Transverse colon (tissue), 4 donors: ENCODE results near the gene FGFR2. TPM values are rescaled to one million over a fixed set of nuclear protein-coding genes. Genes with fewer than 3 reads are reported as not detected.

Source experiments
- DNase-seq: peaks from one replicate; pipeline ENCODE4 v3.0.0-alpha.2; 2019
- H3K27ac ChIP-seq, 4 donors: fragments of 200-600 bp; sonication (generic); 2 replicates each; pipeline ENCODE4 v1.5.1; 2016 to 2018; ENCODE audit warnings: inconsistent platforms in 4 of 4
- H3K27me3 ChIP-seq: fragments of 200-600 bp; sonication (generic); 2 replicates; pipeline ENCODE4 v1.5.1; 2017; ENCODE audit warnings: inconsistent platforms
- H3K36me3 ChIP-seq, 4 donors: fragments of 200-600 bp; sonication (generic); 2 replicates each; pipeline ENCODE4 v1.5.1; 2017 to 2019; ENCODE audit warnings: inconsistent platforms in 4 of 4
- H3K4me1 ChIP-seq, 4 donors: fragments of 200-600 bp; sonication (generic); 2 replicates each; pipeline ENCODE4 v1.5.1; 2017 to 2020; ENCODE audit warnings: inconsistent platforms in 4 of 4
- H3K4me3 ChIP-seq, 4 donors: fragments of 200-600 bp; sonication (generic); 1 replicate in 1 of 4; 2 replicates in 3 of 4; pipeline versions ENCODE4 v1.5.1 to v1.6.1; 2017 to 2019; ENCODE audit warnings: inconsistent platforms in 4 of 4
- H3K9me3 ChIP-seq, 2 donors: fragments of 200-600 bp; sonication (generic); 2 replicates each; pipeline ENCODE4 v1.5.1; 2017 to 2019; ENCODE audit warnings: inconsistent platforms in 2 of 2
- CTCF ChIP-seq, 5 experiments: fragments of 200-600 bp in 3 of 5; fragments of 450-650 bp in 2 of 5; sonication (generic) in 3 of 5; IDR thresholded peaks; 1 replicate in 2 of 5; 2 replicates in 3 of 5; pipeline ENCODE4 v1.5.1; 2016 to 2017; ENCODE audit warnings: antibody characterized with exemption in 5 of 5, inconsistent platforms in 3 of 5, mild to moderate bottlenecking in 2 of 5, moderate library complexity in 1 of 5
- EP300 ChIP-seq: sonication (generic); formaldehyde crosslinking; IDR thresholded peaks from one replicate; pipeline ENCODE4 v1.6.1; 2017; ENCODE audit warnings: antibody characterized with exemption, low read depth
- POLR2A ChIP-seq: fragments of 450-650 bp; IDR thresholded peaks from one replicate; pipeline ENCODE4 v1.6.1; 2016; ENCODE audit warnings: antibody characterized with exemption, mild to moderate bottlenecking, moderate library complexity
- POLR2AphosphoS5 ChIP-seq, 3 donors: sonication (generic); formaldehyde crosslinking; IDR thresholded peaks; one replicate each; pipeline ENCODE4 v1.6.1; 2016; ENCODE audit warnings: antibody characterized with exemption in 3 of 3
- WGBS, 2 donors: methylation state at CpG; one replicate each; pipeline ENCODE4 v1.1.5; 2018; ENCODE audit warnings: low coverage in 1 of 2; 5-methylcytosine and 5-hydroxymethylcytosine counted together
- in situ Hi-C, 4 donors: fragments of 200-750 bp; cut with MboI; loops; one replicate each; pipeline versions ENCODE4 v1.15.0 to v1.15.1; 2017; ENCODE audit warnings: low sequenced_read_pairs in 3 of 4, low pct_ligation_motif_present in 1 of 4, low pct_unique_long_range_greater_than_20kb in 1 of 4
- intact Hi-C: fragments of 100-400 bp; cut with DNase I; formaldehyde crosslinking; loops from one replicate; pipeline ENCODE4 v1.15.1; 2023; ENCODE audit warnings: low total_unique reads
- total RNA-seq, 4 donors: library from RNA; depleted of rRNA; stranded (reverse); fragments of >200 nt; gene quantifications; one replicate each; pipeline ENCODE4 v1.1.0, GENCODE V29; 2016

Gene FGFR2
- total RNA-seq, 4 donors from 2014 or later, result 30.3 to 114 (median 87.9) TPM

- no peaks in the 10 kb centered on the region for H3K27me3 ChIP-seq
Measured at GRCh38 chr10:121433965-121434364, 164.3 kb downstream of the FGFR2 start.

GRCh38 chr10:121428867-121429266 lies 169.4 kb downstream of the FGFR2 start:
- Histone ChIP-seq H3K4me3 (no peak overlapping the region), H3K27me3 (no peaks in the 10 kb centered on the region), H3K27ac (no peak overlapping the region), H3K9me3 (no peaks in the 10 kb centered on the region), H3K4me1 (peaks cover 0 to 22% (median 17%) of the 10 kb centered on the region in 4 donors), H3K36me3 (no peaks in the 10 kb centered on the region)
- 50 to 51% methylated on average over 1 of the region's 1 CpG for WGBS, 2 donors
- in situ Hi-C loops, result no loop called here
- DNase-seq, result no peak
- intact Hi-C loops, result no loop called here
- no peak for TF ChIP-seq EP300
- TF ChIP-seq POLR2A, result no peak
- no peak for TF ChIP-seq CTCF (IDR thresholded peaks at IDR 0.05)
- no peak for TF ChIP-seq POLR2AphosphoS5 (IDR thresholded peaks at IDR 0.05)

More at GRCh38 chr10:121433965-121434364, 164.3 kb downstream of the FGFR2 start:
- in situ Hi-C loops (no loop called here), intact Hi-C loops (loop anchor here (5.0 kb wide), 2 partner anchors 163 to 2002 kb away; partner anchors contain the start of gene FGFR2)
- Histone ChIP-seq H3K4me3 (no peak overlapping the region), H3K27ac (no peak overlapping the region), H3K9me3 (no peaks in the 10 kb centered on the region), H3K4me1 (peaks cover 0 to 12% (median 7%) of the 10 kb centered on the region in 4 donors), H3K36me3 (no peaks in the 10 kb centered on the region)
- 95% methylated on average over 7 of the region's 7 CpGs; no CpG with 5 or more reads in 1 of the 2 donors for WGBS, 2 donors
- TF ChIP-seq EP300, result no peak
- no peak for TF ChIP-seq POLR2A
- TF ChIP-seq POLR2AphosphoS5 (IDR thresholded peaks at IDR 0.05), result no peak
- TF ChIP-seq CTCF (IDR thresholded peaks at IDR 0.05), result no peak
- no peak for DNase-seq
